PC-9 (cell line): ENCODE measurements around the gene AHCTF1. TPM values are rescaled to one million over a fixed set of nuclear protein-coding genes. Genes with fewer than 3 reads are reported as not detected.

Experiments
- BruUV-seq: library from RNA; stranded (reverse); fragments of 400-500 nt; replicated peaks from 2 replicates; lab custom pipeline; 2021; lab: Mats Ljungman, UMichigan
- CTCF ChIA-PET: fragments of 300-600 bp; sonication (Branson Sonifier 250); formaldehyde crosslinking; loops from one replicate; lab custom pipeline; 2022; ENCODE audit warnings: antibody characterized with exemption; lab: Charles Lee
- POLR2A ChIA-PET: fragments of 300-600 bp; sonication (Branson Sonifier 250); formaldehyde crosslinking; loops from one replicate; lab custom pipeline; 2022; ENCODE audit warnings: antibody characterized with exemption; ENCODE audit not compliant: unreplicated experiment; lab: Charles Lee
- DNase-seq, 2 experiments: peaks; one replicate each; pipeline versions ENCODE4 v3.0.0 to v3.0.0-alpha.2; 2015 to 2022; ENCODE audit warnings: mixed read lengths in 1 of 2
- H2AFZ ChIP-seq: fragments of 200-600 bp; sonication (generic); 2 replicates; pipeline ENCODE4 v1.8.1; 2017; ENCODE audit warnings: antibody characterized with exemption
- H3F3A ChIP-seq: fragments of 200-600 bp; sonication (generic); 2 replicates; pipeline ENCODE4 v1.8.1; 2017; ENCODE audit warnings: antibody characterized with exemption, mild to moderate bottlenecking, low read depth; ENCODE audit not compliant: insufficient read depth
- H3K27ac ChIP-seq: fragments of 200-600 bp; sonication (generic); 2 replicates; pipeline ENCODE4 v1.6.1; 2016; ENCODE audit warnings: mixed run types
- H3K27me3 ChIP-seq: fragments of 200-600 bp; sonication (generic); 2 replicates; pipeline ENCODE4 v1.6.1; 2016; ENCODE audit warnings: low read depth, mixed run types; ENCODE audit not compliant: insufficient read depth
- H3K36me3 ChIP-seq: fragments of 200-600 bp; sonication (generic); 2 replicates; pipeline ENCODE4 v1.6.1; 2016; ENCODE audit warnings: low read depth, mixed run types
- H3K4me1 ChIP-seq: fragments of 200-600 bp; sonication (generic); replicated peaks from 2 replicates; pipeline ENCODE4 v1.6.1; 2016; ENCODE audit warnings: mixed run types; ENCODE audit not compliant: insufficient read depth
- H3K4me2 ChIP-seq: fragments of 200-600 bp; sonication (generic); 2 replicates; pipeline ENCODE4 v1.6.1; 2017; ENCODE audit warnings: mixed run types
- H3K4me3 ChIP-seq: fragments of 200-600 bp; sonication (generic); 2 replicates; pipeline ENCODE4 v1.6.1; 2016; ENCODE audit warnings: mixed run types
- H3K79me2 ChIP-seq: fragments of 200-600 bp; sonication (generic); 2 replicates; pipeline ENCODE4 v1.6.1; 2017; ENCODE audit warnings: low read depth, mixed run types
- H3K9me2 ChIP-seq: fragments of 200-600 bp; sonication (generic); 2 replicates; pipeline ENCODE4 v1.8.1; 2017; ENCODE audit warnings: mild to moderate bottlenecking; ENCODE audit not compliant: insufficient read depth
- H3K9me3 ChIP-seq: fragments of 200-600 bp; sonication (generic); 2 replicates; pipeline ENCODE4 v1.8.1; 2016; ENCODE audit warnings: low read depth; ENCODE audit not compliant: insufficient read depth
- H4K20me1 ChIP-seq: fragments of 200-600 bp; sonication (generic); 2 replicates; pipeline ENCODE4 v1.8.1; 2017; ENCODE audit not compliant: insufficient read depth
- CTCF ChIP-seq: fragments of 200-600 bp; sonication (generic); conservative IDR thresholded peaks from 2 replicates; pipeline ENCODE4 v1.6.1; 2017; ENCODE audit warnings: mixed run types, antibody characterized with exemption, mild to moderate bottlenecking, moderate library complexity
- EZH2 ChIP-seq: fragments of 200-600 bp; sonication (generic); IDR thresholded peaks from 2 replicates; pipeline ENCODE4 v1.8.0; 2017; ENCODE audit warnings: antibody characterized with exemption, low read depth
- intact Hi-C: fragments of 100-400 bp; cut with micrococcal nuclease; formaldehyde crosslinking; loops from one replicate; pipeline ENCODE4 v1.10.0; 2022; ENCODE audit not compliant: unreplicated experiment
- total RNA-seq: library from RNA; stranded (reverse); gene quantifications from 2 replicates; pipeline ENCODE4 v1.2.3, GENCODE V29; 2021

Gene AHCTF1
- total RNA-seq, 1 experiment from 2014 or later: 34.3 TPM

DNA sequence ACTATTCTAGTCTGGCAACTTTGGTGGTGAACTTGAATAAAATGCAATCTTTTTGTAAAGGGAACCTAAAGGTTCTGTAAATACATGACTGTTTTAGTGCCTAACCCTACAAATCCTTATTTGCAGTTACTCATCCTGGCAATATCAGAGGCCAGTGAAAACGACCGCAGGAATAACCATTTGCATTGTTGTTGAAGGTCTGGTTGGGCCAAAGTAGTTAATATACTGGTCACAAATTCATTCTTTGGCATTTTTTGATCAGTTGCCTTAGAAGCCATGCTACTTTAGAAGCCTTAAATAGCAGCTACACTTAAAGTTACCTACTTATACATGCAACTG is 93.7 kb downstream of the AHCTF1 start:
- H4K20me1 ChIP-seq: no peaks in the 10 kb centered on the region
- DNase-seq: no peak
- no peak overlapping the region for H3K4me2 ChIP-seq
- intact Hi-C loops: no loop called here
- no peak for TF ChIP-seq EZH2
- TF ChIP-seq CTCF: no peak
- no TSS peak for BruUV-seq
- no peaks in the 10 kb centered on the region for H3K4me1 ChIP-seq
- no peaks in the 10 kb centered on the region for H3K79me2 ChIP-seq
- 0 out of 2 replicates have a peak, but pooled peaks cover 9% of the 10 kb centered on the region for H3K36me3 ChIP-seq
- H3K4me3 ChIP-seq: no peak overlapping the region
- no peak overlapping the region for H3K27ac ChIP-seq
- H2AFZ ChIP-seq: no peak overlapping the region
- ChIA-PET POLR2A (no interaction called here), CTCF (no interaction called here)
- H3K9me3 ChIP-seq: no peaks in the 10 kb centered on the region
- H3K27me3 ChIP-seq: no peaks in the 10 kb centered on the region
- no peaks in the 10 kb centered on the region for H3K9me2 ChIP-seq
- H3F3A ChIP-seq: 0 out of 2 replicates have a peak, but pooled peaks cover 3% of the 10 kb centered on the region

- no peaks in the 10 kb centered on the region for H3K27me3 ChIP-seq
- H2AFZ ChIP-seq: no peak overlapping the region
- no peaks in the 10 kb centered on the region for H3K79me2 ChIP-seq
- DNase-seq: no peak
- H3K9me2 ChIP-seq: no peaks in the 10 kb centered on the region
- ChIA-PET POLR2A (no interaction called here), CTCF (no interaction called here)
- TF ChIP-seq EZH2: no peak
- TF ChIP-seq CTCF: no peak
- no peaks in the 10 kb centered on the region for H4K20me1 ChIP-seq
- no peaks in the 10 kb centered on the region for H3K4me1 ChIP-seq
- H3K4me3 ChIP-seq: no peak overlapping the region
- no peak overlapping the region for H3K4me2 ChIP-seq
- no TSS peak for BruUV-seq
- intact Hi-C loops: no loop called here
- 0 out of 2 replicates have a peak, but pooled peaks cover 9% of the 10 kb centered on the region for H3K36me3 ChIP-seq
- H3K27ac ChIP-seq: no peak overlapping the region
- H3K9me3 ChIP-seq: no peaks in the 10 kb centered on the region
- H3F3A ChIP-seq: 0 out of 2 replicates have a peak, but pooled peaks cover 3% of the 10 kb centered on the region
Observed at GRCh38 chr1:246837418-246838117, 94.2 kb downstream of the AHCTF1 start.

DNA sequence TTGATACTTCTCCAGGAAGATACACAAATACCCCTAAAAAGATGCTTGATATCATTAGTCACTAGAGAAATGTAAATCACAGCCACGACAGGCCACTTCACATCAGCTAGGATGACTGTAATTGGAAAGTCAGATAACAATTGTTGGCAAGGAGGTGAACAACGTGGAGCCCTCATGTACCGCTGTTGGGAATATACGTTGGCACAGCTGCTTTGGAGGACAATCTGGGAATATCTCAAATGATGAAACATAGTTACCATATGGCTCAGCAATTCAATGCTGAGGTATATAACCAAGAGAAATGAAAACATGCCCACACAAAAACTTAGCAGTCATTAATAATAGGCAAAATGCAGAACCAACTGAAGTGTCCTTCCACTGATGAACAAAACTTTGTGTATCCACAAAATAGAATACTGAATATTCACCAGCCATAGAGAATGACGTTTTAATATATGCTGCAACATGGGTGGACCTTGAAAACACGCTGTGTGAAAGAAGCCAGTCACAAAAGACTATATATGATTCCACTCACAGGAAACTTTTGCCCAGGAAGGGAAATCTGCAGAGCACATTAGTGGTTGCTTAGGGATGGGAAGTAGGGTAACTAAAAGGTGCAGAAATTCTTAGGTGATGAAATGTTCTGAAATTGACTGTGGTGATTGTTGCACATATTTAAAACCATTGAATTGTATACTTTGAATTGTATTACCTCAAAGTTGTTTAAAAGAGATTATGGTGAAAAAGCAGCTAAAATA is 95.4 kb downstream of the AHCTF1 start:
- H3K79me2 ChIP-seq: no peaks in the 10 kb centered on the region
- no peaks in the 10 kb centered on the region for H4K20me1 ChIP-seq
- ChIA-PET POLR2A (no interaction called here), CTCF (no interaction called here)
- no peaks in the 10 kb centered on the region for H3K27me3 ChIP-seq
- 0 out of 2 replicates have a peak, but pooled peaks cover 3% of the 10 kb centered on the region for H3F3A ChIP-seq
- 0 out of 2 replicates have a peak, but pooled peaks cover 7% of the 10 kb centered on the region for H3K36me3 ChIP-seq
- H2AFZ ChIP-seq: no peak overlapping the region
- no peak overlapping the region for H3K27ac ChIP-seq
- H3K4me1 ChIP-seq: no peaks in the 10 kb centered on the region
- H3K9me3 ChIP-seq: no peaks in the 10 kb centered on the region
- no peak overlapping the region for H3K4me3 ChIP-seq
- DNase-seq: no peak
- H3K4me2 ChIP-seq: no peak overlapping the region
- BruUV-seq: no TSS peak
- no peak for TF ChIP-seq EZH2
- no peak for TF ChIP-seq CTCF
- H3K9me2 ChIP-seq: no peaks in the 10 kb centered on the region
- intact Hi-C loops: no loop called here
